Neural cell (in vitro differentiated cells): ENCODE measurements around the gene DNAH3. TPM values are rescaled to one million over a fixed set of nuclear protein-coding genes. Genes with fewer than 3 reads are reported as not detected.
"Not testable (repeated sequence)": the region's sequence is repeated elsewhere in the genome, so short reads cannot be mapped to it uniquely, and the experiment has no call there.

Experiments used
- H2AFZ ChIP-seq: fragments of 200-600, 300-800 bp; sonication (generic), shearing (Covaris generic); 2 replicates; pipeline ENCODE4 v1.6.0; 2014; ENCODE audit warnings: low read depth, mild to moderate bottlenecking, antibody characterized with exemption, low read length, moderate library complexity
- H3F3A ChIP-seq: fragments of 200-600 bp; shearing (Covaris generic); 2 replicates; pipeline ENCODE4 v1.6.1; 2016; ENCODE audit warnings: mild to moderate bottlenecking, moderate library complexity, mixed read lengths, antibody characterized with exemption, low read length; ENCODE audit not compliant: insufficient read depth, poor library complexity, severe bottlenecking
- H3K27ac ChIP-seq: fragments of 200-600, 300-800 bp; sonication (generic), shearing (Covaris generic); 2 replicates; pipeline ENCODE4 v1.5.1; 2014; ENCODE audit warnings: mild to moderate bottlenecking, low read length, moderate library complexity
- H3K27me3 ChIP-seq: fragments of 300-800, 200-600 bp; sonication (generic), shearing (Covaris generic); 2 replicates; pipeline ENCODE4 v1.6.0; 2014; ENCODE audit warnings: mild to moderate bottlenecking, low read depth, low read length, moderate library complexity; ENCODE audit not compliant: insufficient read depth
- H3K36me3 ChIP-seq: fragments of 300-800, 200-600 bp; sonication (generic), shearing (Covaris generic); 2 replicates; pipeline ENCODE4 v1.5.1; 2014; ENCODE audit warnings: mild to moderate bottlenecking, antibody characterized with exemption, low read length, moderate library complexity; ENCODE audit not compliant: insufficient read depth
- H3K4me2 ChIP-seq: fragments of 300-800, 200-600 bp; sonication (generic), shearing (Covaris generic); 2 replicates; pipeline ENCODE4 v1.6.0; 2014; ENCODE audit warnings: mild to moderate bottlenecking, low read length
- H3K4me3 ChIP-seq: fragments of 300-800, 200-600 bp; sonication (generic), shearing (Covaris generic); 2 replicates; pipeline ENCODE4 v1.5.1; 2014; ENCODE audit warnings: mild to moderate bottlenecking, low read length, moderate library complexity
- H3K79me2 ChIP-seq: fragments of 200-600 bp; shearing (Covaris generic); replicated peaks from 2 replicates; pipeline ENCODE4 v1.6.0; 2014; ENCODE audit warnings: mild to moderate bottlenecking, low read length, moderate library complexity; ENCODE audit not compliant: insufficient read depth
- H3K9ac ChIP-seq: fragments of 300-800, 200-600 bp; sonication (generic), shearing (Covaris generic); 2 replicates; pipeline ENCODE4 v1.6.1; 2016; ENCODE audit warnings: mild to moderate bottlenecking, low read length, mixed read lengths
- H3K9me2 ChIP-seq: fragments of 200-600 bp; shearing (Covaris generic); 2 replicates; pipeline ENCODE4 v1.6.1; 2016; ENCODE audit warnings: mild to moderate bottlenecking, low read length, mixed read lengths; ENCODE audit not compliant: insufficient read depth
- H3K9me3 ChIP-seq: fragments of 200-600, 300-800 bp; sonication (generic), shearing (Covaris generic); 2 replicates; pipeline ENCODE4 v1.6.1; 2016; ENCODE audit warnings: mild to moderate bottlenecking, mixed run types, low read length, moderate library complexity, mixed read lengths
- H4K20me1 ChIP-seq: fragments of 200-600 bp; shearing (Covaris generic); 2 replicates; pipeline ENCODE4 v1.6.1; 2016; ENCODE audit warnings: mild to moderate bottlenecking, mixed run types; ENCODE audit not compliant: insufficient read depth
- EP300 ChIP-seq: fragments of 450-650 bp; conservative IDR thresholded peaks from 2 replicates; pipeline ENCODE4 v1.6.1; 2014; ENCODE audit warnings: antibody characterized with exemption, mild to moderate bottlenecking, moderate library complexity; ENCODE audit not compliant: poor library complexity, severe bottlenecking
- EZH2 ChIP-seq: fragments of 200-600, 300-800 bp; shearing (Covaris generic), sonication (generic); IDR thresholded peaks from 2 replicates; pipeline ENCODE4 v1.6.1; 2014; ENCODE audit warnings: antibody characterized with exemption, low read length, borderline replicate concordance, mild to moderate bottlenecking; ENCODE audit not compliant: insufficient read depth, poor library complexity, severe bottlenecking
- MXI1 ChIP-seq: fragments of 450-650 bp; conservative IDR thresholded peaks from 2 replicates; pipeline ENCODE4 v1.6.1; 2014; ENCODE audit warnings: antibody characterized with exemption, mild to moderate bottlenecking; ENCODE audit not compliant: poor library complexity, severe bottlenecking
- POLR2AphosphoS5 ChIP-seq: IDR thresholded peaks from 2 replicates; pipeline ENCODE4 v1.6.1; 2012
- RAD21 ChIP-seq: fragments of 450-650 bp; conservative IDR thresholded peaks from 2 replicates; pipeline ENCODE4 v1.6.1; 2014; ENCODE audit warnings: antibody characterized with exemption, mild to moderate bottlenecking, moderate library complexity
- SMC3 ChIP-seq: fragments of 450-650 bp; conservative IDR thresholded peaks from 2 replicates; pipeline ENCODE4 v1.6.1; 2014; ENCODE audit warnings: antibody characterized with exemption, mild to moderate bottlenecking, moderate library complexity; ENCODE audit not compliant: poor library complexity
- TAF1 ChIP-seq: IDR thresholded peaks from 2 replicates; pipeline ENCODE4 v1.6.1; 2012; ENCODE audit warnings: low read depth
- polyA plus RNA-seq: library from polyadenylated mRNA; depleted of rRNA; stranded (reverse); fragments of >200 nt; gene quantifications from 2 replicates; pipeline ENCODE4 v1.2.3, GENCODE V29; 2014
- TF ChIP-seq, protein P1 (sequence below): fragments of 450-650 bp; IDR thresholded peaks from 2 replicates; pipeline ENCODE4 v1.5.1; 2014; ENCODE audit warnings: antibody characterized with exemption, mild to moderate bottlenecking, moderate library complexity; ENCODE audit not compliant: poor library complexity, severe bottlenecking
- TF ChIP-seq, protein P2 (sequence below): IDR thresholded peaks from 2 replicates; pipeline ENCODE4 v1.6.1; 2012; ENCODE audit warnings: borderline replicate concordance

The DNAH3 gene
- polyA plus RNA-seq, 1 donor from 2014 or later = 0.06 TPM

GRCh38 chr16:20931066-20931600 lies 219.5 kb downstream of the DNAH3 start:
- no peak overlapping the region for H3K27ac ChIP-seq
- H3K79me2 ChIP-seq = no peaks in the 10 kb centered on the region
- TF ChIP-seq POLR2AphosphoS5 = no peak
- no peak for TF ChIP-seq TAF1
- TF ChIP-seq RAD21 = no peak
- TF ChIP-seq EZH2 = no peak
- TF ChIP-seq, protein P1, sequence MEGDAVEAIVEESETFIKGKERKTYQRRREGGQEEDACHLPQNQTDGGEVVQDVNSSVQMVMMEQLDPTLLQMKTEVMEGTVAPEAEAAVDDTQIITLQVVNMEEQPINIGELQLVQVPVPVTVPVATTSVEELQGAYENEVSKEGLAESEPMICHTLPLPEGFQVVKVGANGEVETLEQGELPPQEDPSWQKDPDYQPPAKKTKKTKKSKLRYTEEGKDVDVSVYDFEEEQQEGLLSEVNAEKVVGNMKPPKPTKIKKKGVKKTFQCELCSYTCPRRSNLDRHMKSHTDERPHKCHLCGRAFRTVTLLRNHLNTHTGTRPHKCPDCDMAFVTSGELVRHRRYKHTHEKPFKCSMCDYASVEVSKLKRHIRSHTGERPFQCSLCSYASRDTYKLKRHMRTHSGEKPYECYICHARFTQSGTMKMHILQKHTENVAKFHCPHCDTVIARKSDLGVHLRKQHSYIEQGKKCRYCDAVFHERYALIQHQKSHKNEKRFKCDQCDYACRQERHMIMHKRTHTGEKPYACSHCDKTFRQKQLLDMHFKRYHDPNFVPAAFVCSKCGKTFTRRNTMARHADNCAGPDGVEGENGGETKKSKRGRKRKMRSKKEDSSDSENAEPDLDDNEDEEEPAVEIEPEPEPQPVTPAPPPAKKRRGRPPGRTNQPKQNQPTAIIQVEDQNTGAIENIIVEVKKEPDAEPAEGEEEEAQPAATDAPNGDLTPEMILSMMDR = no peak
- no peak for TF ChIP-seq SMC3
- no peak for TF ChIP-seq EP300
- TF ChIP-seq, protein P2, sequence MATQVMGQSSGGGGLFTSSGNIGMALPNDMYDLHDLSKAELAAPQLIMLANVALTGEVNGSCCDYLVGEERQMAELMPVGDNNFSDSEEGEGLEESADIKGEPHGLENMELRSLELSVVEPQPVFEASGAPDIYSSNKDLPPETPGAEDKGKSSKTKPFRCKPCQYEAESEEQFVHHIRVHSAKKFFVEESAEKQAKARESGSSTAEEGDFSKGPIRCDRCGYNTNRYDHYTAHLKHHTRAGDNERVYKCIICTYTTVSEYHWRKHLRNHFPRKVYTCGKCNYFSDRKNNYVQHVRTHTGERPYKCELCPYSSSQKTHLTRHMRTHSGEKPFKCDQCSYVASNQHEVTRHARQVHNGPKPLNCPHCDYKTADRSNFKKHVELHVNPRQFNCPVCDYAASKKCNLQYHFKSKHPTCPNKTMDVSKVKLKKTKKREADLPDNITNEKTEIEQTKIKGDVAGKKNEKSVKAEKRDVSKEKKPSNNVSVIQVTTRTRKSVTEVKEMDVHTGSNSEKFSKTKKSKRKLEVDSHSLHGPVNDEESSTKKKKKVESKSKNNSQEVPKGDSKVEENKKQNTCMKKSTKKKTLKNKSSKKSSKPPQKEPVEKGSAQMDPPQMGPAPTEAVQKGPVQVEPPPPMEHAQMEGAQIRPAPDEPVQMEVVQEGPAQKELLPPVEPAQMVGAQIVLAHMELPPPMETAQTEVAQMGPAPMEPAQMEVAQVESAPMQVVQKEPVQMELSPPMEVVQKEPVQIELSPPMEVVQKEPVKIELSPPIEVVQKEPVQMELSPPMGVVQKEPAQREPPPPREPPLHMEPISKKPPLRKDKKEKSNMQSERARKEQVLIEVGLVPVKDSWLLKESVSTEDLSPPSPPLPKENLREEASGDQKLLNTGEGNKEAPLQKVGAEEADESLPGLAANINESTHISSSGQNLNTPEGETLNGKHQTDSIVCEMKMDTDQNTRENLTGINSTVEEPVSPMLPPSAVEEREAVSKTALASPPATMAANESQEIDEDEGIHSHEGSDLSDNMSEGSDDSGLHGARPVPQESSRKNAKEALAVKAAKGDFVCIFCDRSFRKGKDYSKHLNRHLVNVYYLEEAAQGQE = no peak
- no peak for TF ChIP-seq MXI1
- H4K20me1 ChIP-seq = no peaks in the 10 kb centered on the region
- H3K9me3 ChIP-seq = no peaks in the 10 kb centered on the region
- H3K27me3 ChIP-seq = no peaks in the 10 kb centered on the region
- no peaks in the 10 kb centered on the region for H3K36me3 ChIP-seq
- no peak overlapping the region for H3K9ac ChIP-seq
- no peaks in the 10 kb centered on the region for H3F3A ChIP-seq
- no peak overlapping the region for H3K4me2 ChIP-seq
- no peak overlapping the region for H2AFZ ChIP-seq
- H3K4me3 ChIP-seq = no peak overlapping the region
- no peaks in the 10 kb centered on the region for H3K9me2 ChIP-seq

DNA sequence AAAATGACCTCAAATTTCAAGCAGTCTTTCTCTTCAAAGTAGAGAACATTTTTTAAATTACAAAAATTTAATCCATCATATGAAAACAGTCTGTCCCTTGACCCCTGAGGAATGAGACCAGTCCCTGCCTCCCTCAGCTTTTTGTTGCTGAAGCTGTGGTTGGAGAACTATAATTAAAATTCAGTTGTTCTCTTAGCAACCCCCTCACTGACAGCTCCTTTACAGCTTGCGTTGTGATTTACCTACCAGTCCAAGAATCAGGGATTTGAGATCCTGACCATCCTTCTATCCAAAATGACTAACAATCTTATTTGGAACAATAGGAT lies 220.3 kb downstream of the DNAH3 start:
- Histone ChIP-seq H4K20me1 (no peaks in the 10 kb centered on the region), H3K9ac (no peak overlapping the region), H3K36me3 (no peaks in the 10 kb centered on the region), H2AFZ (no peak overlapping the region), H3K4me3 (no peak overlapping the region), H3K9me3 (no peaks in the 10 kb centered on the region), H3K79me2 (no peaks in the 10 kb centered on the region), H3K27ac (peak overlapping the region; percentile 24), H3K9me2 (no peaks in the 10 kb centered on the region), H3K27me3 (no peaks in the 10 kb centered on the region), H3K4me2 (no peak overlapping the region), H3F3A (no peaks in the 10 kb centered on the region)
- TF ChIP-seq EP300 (no peak), MXI1 (no peak), TAF1 (no peak), SMC3 (no peak), RAD21 (no peak), POLR2AphosphoS5 (no peak), EZH2 (no peak)
- TF ChIP-seq, protein P1 = no peak
- TF ChIP-seq, protein P2 = no peak

DNA sequence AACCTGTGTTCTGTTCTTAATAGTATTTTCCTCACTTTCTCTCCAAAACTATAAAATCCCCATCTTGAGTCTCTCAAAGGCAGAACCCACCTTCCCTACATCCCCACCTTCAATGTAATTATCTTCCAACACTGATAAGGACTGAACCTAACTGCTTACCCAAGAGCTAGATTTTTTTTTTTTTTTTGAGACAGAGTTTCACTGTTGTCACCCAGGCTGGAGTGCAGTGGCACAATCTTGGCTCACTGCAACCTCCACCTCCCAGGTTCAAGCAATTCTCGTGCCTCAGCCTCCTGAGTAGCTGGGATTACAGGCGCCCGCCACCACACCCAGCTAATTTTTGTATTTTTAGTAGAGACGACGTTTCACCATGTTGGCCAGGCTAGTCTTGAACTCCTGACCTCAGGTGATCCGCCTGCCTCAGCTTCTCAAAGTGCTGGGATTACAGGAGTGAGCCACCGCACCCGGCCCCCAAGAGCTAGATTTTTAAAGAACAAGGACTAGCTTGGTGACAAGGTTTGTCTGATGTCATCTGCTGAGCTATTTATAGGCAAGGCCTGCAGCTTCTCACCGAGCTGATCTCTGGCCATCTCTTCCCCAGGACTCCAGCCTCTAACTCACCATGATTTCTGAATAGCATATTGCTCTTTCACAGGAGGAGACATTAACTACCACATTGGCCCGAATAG lies 220.8 kb downstream of the DNAH3 start:
- not testable (repeated sequence) for H2AFZ ChIP-seq, H3K4me3 ChIP-seq, H3K9me2 ChIP-seq, H3K79me2 ChIP-seq, H3K27me3 ChIP-seq, H3K4me2 ChIP-seq, H3F3A ChIP-seq, H3K9me3 ChIP-seq, H3K9ac ChIP-seq, H3K36me3 ChIP-seq, H4K20me1 ChIP-seq
- H3K27ac ChIP-seq = peak overlapping the region; percentile 24
